ENCODE results near the gene ZNF605. TPM values are rescaled to one million over a fixed set of nuclear protein-coding genes. Genes with fewer than 3 reads are reported as not detected.
"Not testable (repeated sequence)": the region's sequence is repeated elsewhere in the genome, so short reads cannot be mapped to it uniquely, and the experiment has no call there.

ZNF605 gene
- 13.1 TPM for total RNA-seq
- long read RNA-seq, partial matches to known transcripts, result 0 of 3 reads
- long read RNA-seq, other reads (novel, unspliced or antisense), result 0 of 3 reads

DNA sequence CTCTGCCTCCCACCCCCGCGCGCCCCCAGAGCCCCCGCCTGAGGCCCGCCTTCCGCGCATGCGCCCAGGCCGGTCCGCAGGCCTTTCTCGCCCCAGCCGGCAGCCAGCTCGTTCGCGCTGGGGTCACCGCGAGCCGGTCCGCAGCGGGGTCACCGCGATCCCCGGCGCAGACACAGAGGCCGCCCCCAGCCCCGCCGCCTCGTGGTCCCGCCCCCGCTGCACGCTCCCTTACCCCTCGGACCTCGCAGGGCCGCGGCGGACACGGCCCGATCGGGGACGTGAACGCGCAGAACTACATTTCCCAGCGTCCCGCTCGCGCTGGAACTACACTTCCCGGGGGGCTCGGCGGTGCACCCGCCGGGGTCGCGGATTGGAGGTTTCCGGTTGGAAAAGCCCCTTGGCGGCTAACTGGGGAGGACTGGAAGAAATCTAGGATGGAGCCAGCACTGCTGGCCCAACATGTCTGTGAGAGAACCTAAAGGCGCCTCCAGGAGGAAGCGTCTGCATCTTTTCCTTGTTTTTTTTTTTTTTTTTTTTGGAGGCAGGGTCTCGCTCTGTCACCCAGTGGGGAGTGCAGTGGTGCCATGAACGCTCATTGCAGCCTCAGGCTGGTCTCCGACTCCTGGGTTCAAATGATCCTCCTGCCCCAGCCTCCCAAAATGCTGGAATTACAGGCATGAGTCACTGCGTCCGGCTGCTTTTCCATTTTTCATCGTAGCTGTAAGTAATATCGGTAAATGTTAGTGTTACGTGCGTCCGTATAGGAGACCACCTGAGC, at the start of gene ZNF605:
ZNF605 (minus strand) TSS at position 296 of the 778 bp plus-strand sequence. CDS start 10,671 bp downstream, outside the sequence.
- DNase-seq (ENCODE audit: missing footprints), result peak; percentile 95
- intact Hi-C loops (cut with DNase I), result loop anchor here (1.0 kb wide), 1 partner anchor 30 kb away; the partner anchor contains the start of gene ZNF26

GRCh38 chr12:132998741-132999140, 42.6 kb upstream of the ZNF605 start:
- intact Hi-C loops (cut with DNase I), result no loop called here
- DNase-seq (ENCODE audit: missing footprints) (no peak), ATAC-seq (no peak)

More for the DNA sequence above, at the start of gene ZNF605:
- ATAC-seq, result peak; percentile 96

GRCh38 chr12:132986885-132987225, 30.7 kb upstream of the ZNF605 start:
- no peak for DNase-seq (ENCODE audit: missing footprints)
- intact Hi-C loops (cut with DNase I), result loop anchor here (1.0 to 2.0 kb wide), 4 partner anchors 31 to 194 kb away; partner anchors contain the start of genes ZNF140, ZNF268, ZNF605 and ZNF84
- ATAC-seq, result no peak

- peak; percentile 99 for ATAC-seq
- DNase-seq (ENCODE audit: missing footprints), result peak; percentile 96
- intact Hi-C loops (cut with DNase I), result loop anchor here (1.0 to 2.0 kb wide), 4 partner anchors 30 to 195 kb away; partner anchors contain the start of genes ZNF140, ZNF268, ZNF605 and ZNF84
These were observed 30.1 kb upstream of the ZNF605 start, which contains the start of gene ZNF26 for GRCh38 chr12:132986001-132986884. Gene ZNF26 (plus strand): TSS chr12:132986367. CDS start chr12:132986841, 474 bp downstream.

- intact Hi-C loops (cut with DNase I); DNase-seq (ENCODE audit: missing footprints); ATAC-seq: not testable (repeated sequence)
These were observed 20.8 kb upstream of the ZNF605 start for GRCh38 chr12:132976870-132977269.

GRCh38 chr12:132972374-132972773, 16.3 kb upstream of the ZNF605 start:
- no peak for ATAC-seq
- intact Hi-C loops (cut with DNase I), result no loop called here
- no peak for DNase-seq (ENCODE audit: missing footprints)

DNA sequence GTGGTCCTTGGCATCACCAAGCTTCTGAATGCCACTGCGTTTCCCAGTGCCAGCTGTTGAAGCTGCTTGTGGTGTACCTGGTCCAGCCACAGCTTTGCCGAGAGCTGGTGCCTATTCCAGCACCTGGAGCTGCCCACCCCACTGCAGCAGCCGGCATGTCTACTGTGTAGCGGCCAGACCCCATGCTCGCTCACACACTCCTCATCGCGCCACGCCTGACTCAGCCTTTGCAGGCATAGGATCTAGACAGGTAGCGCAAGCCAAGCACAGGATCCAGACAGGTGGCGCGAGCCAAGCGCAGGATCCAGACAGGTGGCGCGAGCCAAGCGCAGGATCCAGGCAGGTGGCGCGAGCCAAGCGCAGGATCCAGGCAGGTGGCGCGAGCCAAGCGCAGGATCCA, 11.6 kb upstream of the ZNF605 start:
- no peak for ATAC-seq

GRCh38 chr12:132966676-132967415, 10.7 kb upstream of the ZNF605 start:
- intact Hi-C loops (cut with DNase I), result no loop called here
- no peak for ATAC-seq
- DNase-seq (ENCODE audit: missing footprints), result no peak

More for the DNA sequence above, 11.6 kb upstream of the ZNF605 start:
- DNase-seq (ENCODE audit: missing footprints), result no peak
- intact Hi-C loops (cut with DNase I), result no loop called here

GRCh38 chr12:132965796-132966195, 9.7 kb upstream of the ZNF605 start:
- DNase-seq (ENCODE audit: missing footprints) (no peak), ATAC-seq (no peak)
- intact Hi-C loops (cut with DNase I), result no loop called here

- not testable (repeated sequence) for DNase-seq (ENCODE audit: missing footprints); ATAC-seq
These were observed 7.8 kb upstream of the ZNF605 start for GRCh38 chr12:132963947-132964346.

DNA sequence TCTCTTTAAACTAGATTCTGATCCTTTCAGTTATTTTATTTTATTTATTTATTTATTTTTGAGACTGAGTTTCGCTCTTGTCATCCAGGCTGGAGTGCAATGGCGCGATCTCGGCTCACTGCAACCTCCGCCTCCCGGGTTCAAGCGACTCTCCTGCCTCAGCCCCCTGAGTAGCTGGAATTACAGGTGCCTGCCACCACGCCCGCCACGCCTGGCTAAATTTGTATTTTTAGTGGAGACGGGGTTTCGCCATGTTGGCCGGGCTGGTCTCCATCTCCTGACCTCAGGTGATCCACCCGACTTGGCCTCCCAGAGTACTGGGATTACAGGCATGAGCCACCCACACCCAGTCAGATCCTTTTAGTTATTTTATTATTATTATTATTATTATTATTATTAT, 5.7 kb upstream of the ZNF605 start:
- ATAC-seq; DNase-seq (ENCODE audit: missing footprints); intact Hi-C loops (cut with DNase I): not testable (repeated sequence)

More at GRCh38 chr12:132963947-132964346, 7.8 kb upstream of the ZNF605 start:
- intact Hi-C loops (cut with DNase I), result not testable (repeated sequence)

DNA sequence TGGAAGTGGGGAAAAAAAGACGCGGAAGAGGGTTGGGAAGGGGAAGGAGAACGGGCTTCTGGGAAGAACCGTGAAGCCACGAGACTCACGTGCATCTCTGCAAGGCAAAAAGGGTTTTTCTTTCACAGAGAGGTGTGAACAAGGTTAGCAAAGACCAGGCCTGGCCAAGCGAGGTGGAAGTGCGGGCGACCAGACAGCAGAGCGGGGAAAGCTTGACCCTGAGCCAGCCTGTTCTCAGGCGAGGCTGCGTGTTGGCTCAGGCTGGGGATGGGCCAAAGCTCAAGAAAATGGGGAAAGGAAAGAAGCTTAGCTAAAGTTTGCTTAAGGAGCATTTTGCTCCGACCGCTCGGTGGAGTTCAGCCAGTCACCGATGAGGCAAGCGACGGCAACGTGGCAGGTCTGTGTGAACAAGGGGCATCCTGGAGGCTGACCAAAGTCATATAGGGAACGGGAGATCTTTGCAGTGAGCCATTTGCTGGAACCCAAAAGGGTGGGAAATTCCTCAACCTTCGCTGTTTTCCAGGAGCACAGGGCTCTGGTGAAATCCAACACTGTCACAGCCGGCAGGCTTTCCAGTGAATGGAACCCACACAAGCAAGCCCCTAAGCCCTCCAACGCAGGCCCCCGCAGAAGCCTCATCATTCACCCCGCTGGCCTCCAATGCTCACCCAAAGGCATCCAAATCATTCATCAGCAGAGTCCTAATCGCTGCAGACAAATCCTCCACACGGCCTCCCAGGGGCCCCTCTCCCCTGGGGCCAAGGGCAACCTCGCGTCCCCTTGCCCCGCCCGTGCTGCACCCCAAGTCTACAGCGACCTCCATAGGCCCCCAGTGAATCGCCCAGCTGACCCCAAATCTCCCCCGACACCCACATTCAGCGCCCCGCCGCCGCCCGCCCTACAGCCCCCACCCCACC, 754 bp downstream of the ZNF605 start:
- intact Hi-C loops (cut with DNase I), result loop anchor here (1.0 to 2.0 kb wide), 2 partner anchors 31 to 49 kb away; partner anchors contain the start of gene ZNF26
- ATAC-seq (peak; percentile 21), DNase-seq (ENCODE audit: missing footprints) (no peak)

- intact Hi-C loops (cut with DNase I), result loop anchor here (2.0 kb wide), 1 partner anchor 48 kb away; no protein-coding TSS in a partner anchor
- no peak for ATAC-seq
- DNase-seq (ENCODE audit: missing footprints), result no peak
These were observed 1.5 kb downstream of the ZNF605 start for GRCh38 chr12:132954471-132955048.

- intact Hi-C loops (cut with DNase I), result loop anchor here (2.0 kb wide), 1 partner anchor 47 kb away; no protein-coding TSS in a partner anchor
- DNase-seq (ENCODE audit: missing footprints) (no peak), ATAC-seq (no peak)
These were observed 2.3 kb downstream of the ZNF605 start for GRCh38 chr12:132953771-132954170.

DNA sequence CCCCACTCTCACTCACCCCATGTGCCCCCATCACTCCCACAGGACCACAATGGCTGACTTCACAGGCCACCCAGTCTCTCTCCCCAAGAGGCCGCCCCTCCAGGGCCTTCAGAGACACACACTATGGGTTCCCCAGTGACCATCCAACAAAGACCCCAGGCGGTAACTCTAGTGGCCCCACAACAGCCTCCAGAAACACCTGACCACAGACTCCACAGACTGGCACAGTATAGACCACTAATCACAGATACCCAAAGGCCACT, 3.0 kb downstream of the ZNF605 start:
- ATAC-seq, result no peak
- DNase-seq (ENCODE audit: missing footprints), result no peak
- intact Hi-C loops (cut with DNase I), result no loop called here

- intact Hi-C loops (cut with DNase I), result no loop called here
- DNase-seq (ENCODE audit: missing footprints), result no peak
- ATAC-seq, result no peak
These were observed 3.5 kb downstream of the ZNF605 start for GRCh38 chr12:132952371-132953162.
